Measurements from ENCODE around the gene DBX2.
"Not testable (repeated sequence)": the region's sequence is repeated elsewhere in the genome, so short reads cannot be mapped to it uniquely, and the experiment has no call there.

DNA sequence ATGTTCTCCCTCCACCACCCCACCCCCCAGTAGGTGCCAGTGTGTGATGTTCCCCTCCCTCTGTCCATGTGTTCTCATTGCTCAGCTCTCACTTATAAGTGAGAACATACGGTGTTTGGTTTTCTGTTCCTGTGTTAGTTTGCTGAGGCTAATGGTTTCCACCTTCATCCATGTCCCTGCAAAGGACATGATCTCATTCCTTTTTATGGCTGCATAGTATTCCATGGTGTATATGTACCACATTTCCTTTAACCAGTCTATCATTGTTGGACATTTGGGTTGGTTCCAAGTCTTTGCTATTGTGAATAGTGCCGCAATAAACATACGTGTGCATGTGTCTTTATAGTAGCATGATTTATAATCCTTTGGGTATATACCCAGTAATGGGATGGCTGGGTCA is 33.3 kb upstream of the DBX2 start:
- TF ChIP-seq, protein P1, sequence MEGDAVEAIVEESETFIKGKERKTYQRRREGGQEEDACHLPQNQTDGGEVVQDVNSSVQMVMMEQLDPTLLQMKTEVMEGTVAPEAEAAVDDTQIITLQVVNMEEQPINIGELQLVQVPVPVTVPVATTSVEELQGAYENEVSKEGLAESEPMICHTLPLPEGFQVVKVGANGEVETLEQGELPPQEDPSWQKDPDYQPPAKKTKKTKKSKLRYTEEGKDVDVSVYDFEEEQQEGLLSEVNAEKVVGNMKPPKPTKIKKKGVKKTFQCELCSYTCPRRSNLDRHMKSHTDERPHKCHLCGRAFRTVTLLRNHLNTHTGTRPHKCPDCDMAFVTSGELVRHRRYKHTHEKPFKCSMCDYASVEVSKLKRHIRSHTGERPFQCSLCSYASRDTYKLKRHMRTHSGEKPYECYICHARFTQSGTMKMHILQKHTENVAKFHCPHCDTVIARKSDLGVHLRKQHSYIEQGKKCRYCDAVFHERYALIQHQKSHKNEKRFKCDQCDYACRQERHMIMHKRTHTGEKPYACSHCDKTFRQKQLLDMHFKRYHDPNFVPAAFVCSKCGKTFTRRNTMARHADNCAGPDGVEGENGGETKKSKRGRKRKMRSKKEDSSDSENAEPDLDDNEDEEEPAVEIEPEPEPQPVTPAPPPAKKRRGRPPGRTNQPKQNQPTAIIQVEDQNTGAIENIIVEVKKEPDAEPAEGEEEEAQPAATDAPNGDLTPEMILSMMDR (conservative IDR thresholded peaks at IDR 0.05; ENCODE audit: low read depth in 2 of 2): not testable (repeated sequence)
- not testable (repeated sequence) for TF ChIP-seq EZH2 (IDR thresholded peaks at IDR 0.05; ENCODE audit: low read depth, unreplicated experiment); ZNF331 (CRISPR knock-in tag; IDR thresholded peaks at IDR 0.05; ENCODE audit: low read depth); POLR2AphosphoS5 (IDR thresholded peaks at IDR 0.05; ENCODE audit: low read depth); CREB1 (CRISPR knock-in tag; IDR thresholded peaks at IDR 0.05; ENCODE audit: low read depth); JUNB (IDR thresholded peaks at IDR 0.05; ENCODE audit: unreplicated experiment); EZH2phosphoT487 (IDR thresholded peaks at IDR 0.05; ENCODE audit: unreplicated experiment); STAT1 (IDR thresholded peaks at IDR 0.05; ENCODE audit: unreplicated experiment); ZNF114 (CRISPR knock-in tag; IDR thresholded peaks at IDR 0.05)
- TF ChIP-seq, protein P2, sequence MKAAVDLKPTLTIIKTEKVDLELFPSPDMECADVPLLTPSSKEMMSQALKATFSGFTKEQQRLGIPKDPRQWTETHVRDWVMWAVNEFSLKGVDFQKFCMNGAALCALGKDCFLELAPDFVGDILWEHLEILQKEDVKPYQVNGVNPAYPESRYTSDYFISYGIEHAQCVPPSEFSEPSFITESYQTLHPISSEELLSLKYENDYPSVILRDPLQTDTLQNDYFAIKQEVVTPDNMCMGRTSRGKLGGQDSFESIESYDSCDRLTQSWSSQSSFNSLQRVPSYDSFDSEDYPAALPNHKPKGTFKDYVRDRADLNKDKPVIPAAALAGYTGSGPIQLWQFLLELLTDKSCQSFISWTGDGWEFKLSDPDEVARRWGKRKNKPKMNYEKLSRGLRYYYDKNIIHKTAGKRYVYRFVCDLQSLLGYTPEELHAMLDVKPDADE (IDR thresholded peaks at IDR 0.05): not testable (repeated sequence)
- TF ChIP-seq, protein P3, sequence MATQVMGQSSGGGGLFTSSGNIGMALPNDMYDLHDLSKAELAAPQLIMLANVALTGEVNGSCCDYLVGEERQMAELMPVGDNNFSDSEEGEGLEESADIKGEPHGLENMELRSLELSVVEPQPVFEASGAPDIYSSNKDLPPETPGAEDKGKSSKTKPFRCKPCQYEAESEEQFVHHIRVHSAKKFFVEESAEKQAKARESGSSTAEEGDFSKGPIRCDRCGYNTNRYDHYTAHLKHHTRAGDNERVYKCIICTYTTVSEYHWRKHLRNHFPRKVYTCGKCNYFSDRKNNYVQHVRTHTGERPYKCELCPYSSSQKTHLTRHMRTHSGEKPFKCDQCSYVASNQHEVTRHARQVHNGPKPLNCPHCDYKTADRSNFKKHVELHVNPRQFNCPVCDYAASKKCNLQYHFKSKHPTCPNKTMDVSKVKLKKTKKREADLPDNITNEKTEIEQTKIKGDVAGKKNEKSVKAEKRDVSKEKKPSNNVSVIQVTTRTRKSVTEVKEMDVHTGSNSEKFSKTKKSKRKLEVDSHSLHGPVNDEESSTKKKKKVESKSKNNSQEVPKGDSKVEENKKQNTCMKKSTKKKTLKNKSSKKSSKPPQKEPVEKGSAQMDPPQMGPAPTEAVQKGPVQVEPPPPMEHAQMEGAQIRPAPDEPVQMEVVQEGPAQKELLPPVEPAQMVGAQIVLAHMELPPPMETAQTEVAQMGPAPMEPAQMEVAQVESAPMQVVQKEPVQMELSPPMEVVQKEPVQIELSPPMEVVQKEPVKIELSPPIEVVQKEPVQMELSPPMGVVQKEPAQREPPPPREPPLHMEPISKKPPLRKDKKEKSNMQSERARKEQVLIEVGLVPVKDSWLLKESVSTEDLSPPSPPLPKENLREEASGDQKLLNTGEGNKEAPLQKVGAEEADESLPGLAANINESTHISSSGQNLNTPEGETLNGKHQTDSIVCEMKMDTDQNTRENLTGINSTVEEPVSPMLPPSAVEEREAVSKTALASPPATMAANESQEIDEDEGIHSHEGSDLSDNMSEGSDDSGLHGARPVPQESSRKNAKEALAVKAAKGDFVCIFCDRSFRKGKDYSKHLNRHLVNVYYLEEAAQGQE (IDR thresholded peaks at IDR 0.05; ENCODE audit: unreplicated experiment): not testable (repeated sequence)
